Spleen (tissue), 11 donors: ENCODE results near the gene MAPK4. TPM values are rescaled to one million over a fixed set of nuclear protein-coding genes. Genes with fewer than 3 reads are reported as not detected.

Experiments
- DNase-seq: peaks from one replicate; pipeline ENCODE4 v3.0.0-alpha.2; 2020
- H3K27ac ChIP-seq, 8 donors: fragments of 200-600 bp; sonication (generic) in 7 of 8; 1 replicate in 4 of 8; 2 replicates in 4 of 8; pipeline versions ENCODE4 v1.5.0 to v1.8.0; 2016 to 2021; ENCODE audit warnings: inconsistent platforms in 4 of 8, mild to moderate bottlenecking in 4 of 8, moderate library complexity in 1 of 8
- H3K27me3 ChIP-seq, 7 donors: fragments of 200-600 bp; sonication (generic) in 6 of 7; replicated peaks in 1 of 7; 1 replicate in 4 of 7; 2 replicates in 3 of 7; pipeline versions ENCODE4 v1.5.0 to v1.8.0; 2016 to 2021; ENCODE audit warnings: inconsistent platforms in 3 of 7, mild to moderate bottlenecking in 1 of 7
- H3K36me3 ChIP-seq, 6 donors: fragments of 200-600 bp; sonication (generic) in 5 of 6; 1 replicate in 4 of 6; 2 replicates in 2 of 6; pipeline versions ENCODE4 v1.5.0 to v1.8.0; 2016 to 2021; ENCODE audit warnings: inconsistent platforms in 2 of 6
- H3K4me1 ChIP-seq, 6 donors: fragments of 200-600 bp; sonication (generic) in 5 of 6; 1 replicate in 3 of 6; 2 replicates in 3 of 6; pipeline versions ENCODE4 v1.5.0 to v1.8.0; 2016 to 2021; ENCODE audit warnings: inconsistent platforms in 3 of 6
- H3K4me3 ChIP-seq, 8 donors: fragments of 200-600 bp; sonication (generic) in 7 of 8; 1 replicate in 4 of 8; 2 replicates in 4 of 8; pipeline versions ENCODE4 v1.5.0 to v1.8.0; 2016 to 2021; ENCODE audit warnings: inconsistent platforms in 4 of 8, mild to moderate bottlenecking in 4 of 8, moderate library complexity in 2 of 8
- H3K9me3 ChIP-seq, 8 donors: fragments of 200-600 bp; sonication (generic) in 7 of 8; 1 replicate in 4 of 8; 2 replicates in 4 of 8; pipeline versions ENCODE4 v1.5.0 to v1.8.0; 2016 to 2021; ENCODE audit warnings: inconsistent platforms in 4 of 8
- CTCF ChIP-seq, 11 experiments: fragments of 200-600 bp in 7 of 11; fragments of 450-650 bp in 4 of 11; sonication (generic) in 4 of 11; IDR thresholded peaks in 8 of 11; conservative IDR thresholded peaks in 3 of 11; 1 replicate in 7 of 11; 2 replicates in 4 of 11; pipeline versions ENCODE4 v1.4.0 to v1.8.0; 2016 to 2021; ENCODE audit warnings: antibody characterized with exemption in 11 of 11, inconsistent platforms in 4 of 11, mild to moderate bottlenecking in 1 of 11
- POLR2A ChIP-seq, 3 donors: fragments of 450-650 bp; IDR thresholded peaks; one replicate each; pipeline ENCODE4 v1.5.1; 2017; ENCODE audit warnings: antibody characterized with exemption in 3 of 3, mild to moderate bottlenecking in 1 of 3
- POLR2AphosphoS5 ChIP-seq, 3 donors: sonication (generic); formaldehyde crosslinking; IDR thresholded peaks; one replicate each; pipeline ENCODE4 v1.5.1; 2017; ENCODE audit warnings: antibody characterized with exemption in 3 of 3
- WGBS, 5 donors: extraction: QIAGEN DNeasy Blood & Tissue Kit in 3 of 5; methylation state at CpG; one replicate each; pipeline versions ENCODE4 v1.1.5 to v1.1.7; 2013 to 2018; 5-methylcytosine and 5-hydroxymethylcytosine counted together
- intact Hi-C: fragments of 100-400 bp; cut with DNase I; formaldehyde crosslinking; loops from one replicate; pipeline ENCODE4 v1.15.0; 2023; ENCODE audit warnings: low total_unique reads
- polyA plus RNA-seq, 3 donors: library from polyadenylated mRNA; stranded (reverse); fragments of 200-250 nt; gene quantifications; one replicate each; pipeline ENCODE4 v1.2.1, GENCODE V29; 2013
- total RNA-seq, 7 donors: library from RNA; depleted of rRNA in 3 of 7; stranded (reverse); fragments of >200 nt in 3 of 7; fragmentation: NEBNext Ultra II Directional in 4 of 7; extraction: Animal tissue kit (Norgen Biotek cat#: 25700) in 4 of 7; gene quantifications; one replicate each; pipeline versions ENCODE4 v1.1.0 to v1.2.1, GENCODE V29; 2016 to 2021
- donor health status: healthy with polysubstance abuse.
- donor health status: DM: no; HTN: no; CAD: no; lungs with moderate emphysema.
- donor health status: DM: no; HTN: no; CAD: no.
- donor health status: Bipolar disorder and iron deficiency.
- donor health status: healthy.
- donor health status: DM: no; HTN: no; CAD: no.
- donor health status: DM: yes; HTN: yes; CAD: no.

MAPK4 gene
- total and polyA plus RNA-seq, 10 donors, result 0.02 to 0.29 (median 0.20) TPM; not detected in 4

GRCh38 chr18:50751490-50751889 lies 191.6 kb downstream of the MAPK4 start:
- intact Hi-C loops, result no loop called here
- H3K4me3 ChIP-seq, result no peak overlapping the region
- 45 to 60% (median 54%) methylated on average over 5 of the region's 5 CpGs for WGBS, 5 donors

GRCh38 chr18:50751947-50752346 lies 192.1 kb downstream of the MAPK4 start:
- WGBS, 5 donors, result 77 to 96% (median 82%) methylated on average over 1 of the region's 1 CpG

More at GRCh38 chr18:50751490-50751889, 191.6 kb downstream of the MAPK4 start:
- Histone ChIP-seq H3K4me1 (no peaks in the 10 kb centered on the region), H3K27ac (no peak overlapping the region), H3K9me3 (peaks cover 0 to 4% (median 0%) of the 10 kb centered on the region in 8 donors), H3K27me3 (peaks cover 0 to 33% (median 0%) of the 10 kb centered on the region in 7 donors), H3K36me3 (no peaks in the 10 kb centered on the region)
- DNase-seq, result no peak
- no peak for TF ChIP-seq CTCF (IDR thresholded peaks at IDR 0.05 in 8 of 11, conservative IDR thresholded peaks at IDR 0.05 in 3 of 11)
- no peak for TF ChIP-seq POLR2AphosphoS5 (IDR thresholded peaks at IDR 0.05)
- TF ChIP-seq POLR2A (IDR thresholded peaks at IDR 0.05), result no peak

GRCh38 chr18:50753311-50753710 lies 193.4 kb downstream of the MAPK4 start:
- Histone ChIP-seq H3K4me1 (no peaks in the 10 kb centered on the region), H3K4me3 (no peak overlapping the region), H3K36me3 (no peaks in the 10 kb centered on the region), H3K9me3 (peaks cover 0 to 4% (median 0%) of the 10 kb centered on the region in 8 donors), H3K27me3 (peaks cover 0 to 39% (median 0%) of the 10 kb centered on the region in 7 donors), H3K27ac (no peak overlapping the region)
- DNase-seq, result no peak
- intact Hi-C loops, result no loop called here
- 23 to 79% (median 44%) methylated on average over 1 of the region's 1 CpG for WGBS, 5 donors
- TF ChIP-seq POLR2A (IDR thresholded peaks at IDR 0.05), result no peak
- TF ChIP-seq POLR2AphosphoS5 (IDR thresholded peaks at IDR 0.05), result no peak
- TF ChIP-seq CTCF (IDR thresholded peaks at IDR 0.05 in 8 of 11, conservative IDR thresholded peaks at IDR 0.05 in 3 of 11), result no peak

More at GRCh38 chr18:50751947-50752346, 192.1 kb downstream of the MAPK4 start:
- peaks cover 0 to 35% (median 0%) of the 10 kb centered on the region in 7 donors for H3K27me3 ChIP-seq
- H3K36me3 ChIP-seq, result no peaks in the 10 kb centered on the region
- intact Hi-C loops, result no loop called here
- no peak for TF ChIP-seq POLR2A (IDR thresholded peaks at IDR 0.05)
- no peak for TF ChIP-seq CTCF (IDR thresholded peaks at IDR 0.05 in 8 of 11, conservative IDR thresholded peaks at IDR 0.05 in 3 of 11)
- no peak for TF ChIP-seq POLR2AphosphoS5 (IDR thresholded peaks at IDR 0.05)
- no peak for DNase-seq
- H3K9me3 ChIP-seq, result peaks cover 0 to 4% (median 0%) of the 10 kb centered on the region in 8 donors
- H3K4me3 ChIP-seq, result no peak overlapping the region
- H3K27ac ChIP-seq, result no peak overlapping the region
- no peaks in the 10 kb centered on the region for H3K4me1 ChIP-seq

GRCh38 chr18:50754297-50754696 lies 194.4 kb downstream of the MAPK4 start:
- 82 to 94% (median 89%) methylated on average over 3 of the region's 3 CpGs for WGBS, 5 donors
- intact Hi-C loops, result no loop called here
- Histone ChIP-seq H3K36me3 (no peaks in the 10 kb centered on the region), H3K27me3 (peaks cover 0 to 30% (median 0%) of the 10 kb centered on the region in 7 donors), H3K4me3 (no peak overlapping the region), H3K4me1 (no peaks in the 10 kb centered on the region), H3K27ac (no peak overlapping the region), H3K9me3 (peaks cover 0 to 4% (median 0%) of the 10 kb centered on the region in 8 donors)
- no peak for DNase-seq
- TF ChIP-seq CTCF (IDR thresholded peaks at IDR 0.05 in 8 of 11, conservative IDR thresholded peaks at IDR 0.05 in 3 of 11), result no peak
